Anterior cingulate cortex (tissue), 58 donors: ENCODE results near the gene C1orf74.
A peak's percentile ranks its signal among the peaks of the same experiment; 100 is the strongest.

Experiments
- DNase-seq, 58 donors: peaks; one replicate each; lab custom pipeline; 2025; lab: John Stamatoyannopoulos, UW

Gene C1orf74

GRCh38 chr1:209774592-209774991, 9.8 kb downstream of the C1orf74 start:
- DNase-seq: no peak

- DNase-seq: no peak
Observed at GRCh38 chr1:209772126-209772525, 12.2 kb downstream of the C1orf74 start.

GRCh38 chr1:209770636-209771415, 13.5 kb downstream of the C1orf74 start:
- no peak for DNase-seq

GRCh38 chr1:209769971-209770370, 14.4 kb downstream of the C1orf74 start:
- no peak for DNase-seq

GRCh38 chr1:209769171-209769904, 15.0 kb downstream of the C1orf74 start:
- DNase-seq: peak in 5 of 58 donors; percentile 7 to 32 (median 13)

GRCh38 chr1:209768354-209768774, 16.0 kb downstream of the C1orf74 start:
- DNase-seq: no peak

- no peak for DNase-seq
Observed at GRCh38 chr1:209767706-209768105, 16.7 kb downstream of the C1orf74 start.

- no peak for DNase-seq
Observed at GRCh38 chr1:209767096-209767495, 17.3 kb downstream of the C1orf74 start.

- no peak for DNase-seq
Observed at GRCh38 chr1:209766051-209766450, 18.3 kb downstream of the C1orf74 start.

- DNase-seq: no peak
Observed at GRCh38 chr1:209761011-209761635, 23.2 kb downstream of the C1orf74 start.

GRCh38 chr1:209759829-209760359, 24.5 kb downstream of the C1orf74 start:
- DNase-seq: no peak

GRCh38 chr1:209758400-209758799, 26.0 kb downstream of the C1orf74 start:
- DNase-seq: no peak

GRCh38 chr1:209756615-209757445, 27.5 kb downstream of the C1orf74 start:
- peak in 9 of 58 donors; percentile 12 to 21 (median 15) for DNase-seq

GRCh38 chr1:209755926-209756614, 28.3 kb downstream of the C1orf74 start, which contains the start of gene TRAF3IP3:
TSS of gene TRAF3IP3 (plus strand) at chr1:209756053. CDS start at chr1:209760040, 3,987 bp downstream.
- peak in 16 of 58 donors; percentile 4 to 46 (median 20) for DNase-seq

- no peak for DNase-seq
Observed at GRCh38 chr1:209755256-209755655, 29.1 kb downstream of the C1orf74 start.

- no peak for DNase-seq
Observed at GRCh38 chr1:209752890-209753289, 31.5 kb downstream of the C1orf74 start.

GRCh38 chr1:209751627-209752231, 32.6 kb downstream of the C1orf74 start:
- no peak for DNase-seq

GRCh38 chr1:209749670-209750323, 34.6 kb downstream of the C1orf74 start:
- DNase-seq: no peak
